ENCODE measurements around the gene DACH1. TPM values are rescaled to one million over a fixed set of nuclear protein-coding genes. Genes with fewer than 3 reads are reported as not detected.

The DACH1 gene
- total and polyA plus RNA-seq, 2 of the 8 experiments (the other 6 are each of a cell fraction or from before 2014, with no cell fraction given): 0.12 to 0.67 TPM

DNA sequence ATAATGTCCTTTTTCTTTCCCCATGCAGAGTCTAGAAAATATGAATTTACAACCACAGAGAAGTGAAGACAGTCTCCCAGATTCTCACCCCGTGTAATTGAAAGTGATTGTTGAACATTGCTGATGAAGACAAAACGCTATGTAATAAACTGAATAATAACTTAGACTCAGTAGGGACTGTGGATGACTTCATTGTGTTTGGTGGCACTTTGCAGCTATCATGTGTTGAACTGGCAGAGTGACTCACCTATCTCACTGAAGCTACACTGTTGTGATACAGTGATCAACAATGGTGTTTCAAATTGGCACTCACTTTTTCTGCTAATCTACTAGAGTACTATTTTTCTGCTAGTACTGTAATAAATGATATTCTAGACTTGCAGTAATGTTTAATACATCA lies 261.3 kb downstream of the DACH1 start (continued):
- TF ChIP-seq, protein P1, sequence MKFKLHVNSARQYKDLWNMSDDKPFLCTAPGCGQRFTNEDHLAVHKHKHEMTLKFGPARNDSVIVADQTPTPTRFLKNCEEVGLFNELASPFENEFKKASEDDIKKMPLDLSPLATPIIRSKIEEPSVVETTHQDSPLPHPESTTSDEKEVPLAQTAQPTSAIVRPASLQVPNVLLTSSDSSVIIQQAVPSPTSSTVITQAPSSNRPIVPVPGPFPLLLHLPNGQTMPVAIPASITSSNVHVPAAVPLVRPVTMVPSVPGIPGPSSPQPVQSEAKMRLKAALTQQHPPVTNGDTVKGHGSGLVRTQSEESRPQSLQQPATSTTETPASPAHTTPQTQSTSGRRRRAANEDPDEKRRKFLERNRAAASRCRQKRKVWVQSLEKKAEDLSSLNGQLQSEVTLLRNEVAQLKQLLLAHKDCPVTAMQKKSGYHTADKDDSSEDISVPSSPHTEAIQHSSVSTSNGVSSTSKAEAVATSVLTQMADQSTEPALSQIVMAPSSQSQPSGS (IDR thresholded peaks at IDR 0.05; ENCODE audit: low read length): no peak

Measured in H1 (cell line).